OCI-LY3 (cell line): ENCODE results near the gene RNF5.
A peak's percentile ranks its signal among the peaks of the same experiment; 100 is the strongest.

Experiments
- H2AFZ ChIP-seq: fragments of 200-600, 300-600 bp; shearing (Covaris generic); 2 replicates; pipeline ENCODE4 v1.6.0; 2014; ENCODE audit warnings: antibody characterized with exemption, low read depth, low read length
- H3K27ac ChIP-seq: fragments of 200-600, 300-600 bp; sonication (generic); 2 replicates; pipeline ENCODE4 v1.5.1; 2014; ENCODE audit warnings: mild to moderate bottlenecking, low read length, moderate library complexity, mixed read lengths
- H3K27me3 ChIP-seq: fragments of 200-600, 300-600 bp; sonication (generic); 2 replicates; pipeline ENCODE4 v1.6.1; 2014; ENCODE audit warnings: low read depth, low read length, mixed read lengths
- H3K36me3 ChIP-seq: fragments of 200-600, 300-600 bp; sonication (generic); replicated peaks from 2 replicates; pipeline ENCODE3; 2014; ENCODE audit warnings: low read depth, low read length, mixed read lengths
- H3K4me1 ChIP-seq: fragments of 300-600, 200-600 bp; sonication (generic); 2 replicates; pipeline ENCODE4 v1.6.1; 2014; ENCODE audit warnings: low read length, mixed read lengths
- H3K4me2 ChIP-seq: fragments of 200-600, 300-600 bp; sonication (generic); 2 replicates; pipeline ENCODE4 v1.6.1; 2014; ENCODE audit warnings: low read length, mixed read lengths
- H3K4me3 ChIP-seq: fragments of 300-600, 200-600 bp; sonication (generic); 2 replicates; pipeline ENCODE4 v1.5.1; 2014; ENCODE audit warnings: antibody characterized with exemption, mild to moderate bottlenecking, low read length, moderate library complexity
- H3K79me2 ChIP-seq: fragments of 300-600, 200-600 bp; shearing (Covaris generic); 2 replicates; pipeline ENCODE4 v1.6.1; 2014; ENCODE audit warnings: mild to moderate bottlenecking, low read length, mixed read lengths
- H3K9ac ChIP-seq: fragments of 300-600, 200-600 bp; shearing (Covaris generic); 2 replicates; pipeline ENCODE4 v1.6.0; 2014; ENCODE audit warnings: mild to moderate bottlenecking, low read length, moderate library complexity
- H3K9me3 ChIP-seq: fragments of 200-600, 300-600 bp; shearing (Covaris generic); 2 replicates; pipeline ENCODE4 v1.6.1; 2014; ENCODE audit warnings: low read length, mixed read lengths; ENCODE audit not compliant: insufficient read depth
- H4K20me1 ChIP-seq: fragments of 200-600, 300-600 bp; sonication (generic); 2 replicates; pipeline ENCODE4 v1.6.1; 2016; ENCODE audit warnings: low read length, mixed read lengths; ENCODE audit not compliant: insufficient read depth
- CTCF ChIP-seq: fragments of 200-600, 300-600 bp; sonication (generic); IDR thresholded peaks from 2 replicates; pipeline ENCODE4 v1.5.1; 2014; ENCODE audit warnings: antibody characterized with exemption, low read length, low read depth
- EZH2phosphoT487 ChIP-seq: fragments of 200-600 bp; shearing (Covaris generic); IDR thresholded peaks from 2 replicates; pipeline ENCODE4 v1.6.1; 2018; ENCODE audit warnings: antibody characterized with exemption, mixed run types, low read depth

Gene RNF5

GRCh38 chr6:32224696-32225095 lies 46.5 kb downstream of the RNF5 start:
- TF ChIP-seq EZH2phosphoT487, result no peak
- TF ChIP-seq CTCF, result no peak

GRCh38 chr6:32226434-32226833 lies 48.2 kb downstream of the RNF5 start:
- Histone ChIP-seq H3K27me3 (no peaks in the 10 kb centered on the region), H3K27ac (peak overlapping the region; percentile 89), H2AFZ (no peak overlapping the region), H3K9ac (peak overlapping the region; percentile 19; the same call in 1 of the 2 replicates), H3K4me2 (peak overlapping the region; percentile 57), H3K4me1 (peaks cover 61% of the 10 kb centered on the region), H4K20me1 (no peaks in the 10 kb centered on the region), H3K4me3 (peak overlapping the region; percentile 9; the same call in 1 of the 2 replicates), H3K79me2 (no peaks in the 10 kb centered on the region), H3K9me3 (no peaks in the 10 kb centered on the region), H3K36me3 (no peaks in the 10 kb centered on the region)
- TF ChIP-seq EZH2phosphoT487 (no peak), CTCF (no peak)

More at GRCh38 chr6:32224696-32225095, 46.5 kb downstream of the RNF5 start:
- peak overlapping the region; percentile 74 for H3K4me3 ChIP-seq
- H3K9ac ChIP-seq, result peak overlapping the region; percentile 72; the same call in 1 of the 2 replicates
- H4K20me1 ChIP-seq, result no peaks in the 10 kb centered on the region
- peaks cover 66% of the 10 kb centered on the region for H3K4me1 ChIP-seq
- H3K27me3 ChIP-seq, result no peaks in the 10 kb centered on the region
- no peaks in the 10 kb centered on the region for H3K79me2 ChIP-seq
- peaks cover 2% of the 10 kb centered on the region for H3K36me3 ChIP-seq
- peak overlapping the region; percentile 89 for H3K27ac ChIP-seq
- peak overlapping the region; percentile 82 for H3K4me2 ChIP-seq
- H3K9me3 ChIP-seq, result no peaks in the 10 kb centered on the region
- H2AFZ ChIP-seq, result no peak overlapping the region
